SK-N-SH treated with all-trans-retinoic acid at 6 μM for 48 hours (cell line): Measurements from ENCODE around the gene DNTTIP2.

Source experiments
- ATAC-seq: fragments of 200-7000 bp; cut with Tn5 transposase; 3 replicates; pipeline ENCODE4 v1.9.1; 2020; ENCODE audit warnings: mild to moderate bottlenecking, moderate library complexity
- ARNTL ChIP-seq: fragments of 450-650 bp; formaldehyde crosslinking; IDR thresholded peaks from 2 replicates; pipeline ENCODE4 v1.5.0; 2020; ENCODE audit warnings: low read depth, mild to moderate bottlenecking, moderate library complexity, borderline replicate concordance
- BACH2 ChIP-seq: fragments of 250-450 bp; sonication (Bioruptor Pico); IDR thresholded peaks from 2 replicates; pipeline ENCODE4 v1.9.0; 2021; ENCODE audit warnings: mild to moderate bottlenecking, borderline replicate concordance
- CSDC2 ChIP-seq: fragments of 250-450 bp; sonication (Bioruptor Pico); IDR thresholded peaks from 2 replicates; pipeline ENCODE4 v1.5.0; 2020; ENCODE audit warnings: mild to moderate bottlenecking, moderate library complexity
- ESRRG ChIP-seq: fragments of 250-450 bp; sonication (Bioruptor Pico); IDR thresholded peaks from 2 replicates; pipeline ENCODE4 v1.6.1; 2021; ENCODE audit warnings: mild to moderate bottlenecking
- GLIS3 ChIP-seq: fragments of 250-450 bp; sonication (Bioruptor Pico); IDR thresholded peaks from 2 replicates; pipeline ENCODE4 v1.5.0; 2020; ENCODE audit warnings: mild to moderate bottlenecking, moderate library complexity
- ISL1 ChIP-seq: fragments of 250-450 bp; sonication (Bioruptor Pico); IDR thresholded peaks from 2 replicates; pipeline ENCODE4 v2.1.2; 2022; ENCODE audit warnings: mild to moderate bottlenecking, moderate library complexity
- OSR1 ChIP-seq: fragments of 250-450 bp; sonication (Bioruptor Pico); IDR thresholded peaks from 2 replicates; pipeline ENCODE4 v1.8.0; 2022; ENCODE audit warnings: moderate library complexity, mild to moderate bottlenecking, inconsistent platforms
- PATZ1 ChIP-seq: fragments of 250-450 bp; sonication (Bioruptor Pico); IDR thresholded peaks from 2 replicates; pipeline ENCODE4 v1.8.0; 2020; ENCODE audit warnings: mild to moderate bottlenecking, moderate library complexity, borderline replicate concordance
- RARB ChIP-seq: fragments of 250-450 bp; sonication (Bioruptor Pico); IDR thresholded peaks from 2 replicates; pipeline ENCODE4 v1.8.0; 2021; ENCODE audit warnings: mild to moderate bottlenecking, moderate library complexity
- SNAI2 ChIP-seq: fragments of 250-450 bp; sonication (Bioruptor Pico); IDR thresholded peaks from 2 replicates; pipeline ENCODE4 v1.5.0; 2020; ENCODE audit warnings: mild to moderate bottlenecking, moderate library complexity
- TCF4 ChIP-seq: fragments of 250-450 bp; sonication (Bioruptor Pico); IDR thresholded peaks from 2 replicates; pipeline ENCODE4 v1.8.0; 2021; ENCODE audit warnings: mild to moderate bottlenecking, moderate library complexity, borderline replicate concordance
- TOX ChIP-seq: fragments of 250-450 bp; sonication (Bioruptor Pico); IDR thresholded peaks from 2 replicates; pipeline ENCODE4 v1.8.0; 2021; ENCODE audit warnings: mild to moderate bottlenecking, moderate library complexity, borderline replicate concordance
- TSHZ2 ChIP-seq: fragments of 250-450 bp; sonication (Bioruptor Pico); IDR thresholded peaks from 2 replicates; pipeline ENCODE4 v1.5.0; 2020; ENCODE audit warnings: mild to moderate bottlenecking, moderate library complexity
- ZC3H10 ChIP-seq: fragments of 250-450 bp; sonication (Bioruptor Pico); IDR thresholded peaks from 2 replicates; pipeline ENCODE4 v1.5.1; 2021; ENCODE audit warnings: mild to moderate bottlenecking, moderate library complexity
- ZFP3 ChIP-seq: fragments of 250-450 bp; sonication (Bioruptor Pico); IDR thresholded peaks from 2 replicates; pipeline ENCODE4 v1.5.0; 2020; ENCODE audit warnings: mild to moderate bottlenecking, moderate library complexity
- ZNF565 ChIP-seq: fragments of 450-650 bp; formaldehyde crosslinking; conservative IDR thresholded peaks from 2 replicates; pipeline ENCODE4 v1.5.0; 2020; ENCODE audit warnings: low read depth, mild to moderate bottlenecking, moderate library complexity
- ZNF70 ChIP-seq: fragments of 450-650 bp; formaldehyde crosslinking; IDR thresholded peaks from 2 replicates; pipeline ENCODE4 v1.5.0; 2020; ENCODE audit warnings: mild to moderate bottlenecking, moderate library complexity
- TF ChIP-seq, protein P1 (sequence below): fragments of 250-450 bp; sonication (Bioruptor Pico); IDR thresholded peaks from 2 replicates; pipeline ENCODE4 v1.8.0; 2021; ENCODE audit warnings: low read depth, mild to moderate bottlenecking, moderate library complexity, borderline replicate concordance
- TF ChIP-seq, protein P2 (sequence below): fragments of 250-450 bp; sonication (Bioruptor Pico); IDR thresholded peaks from 2 replicates; pipeline ENCODE4 v1.5.1; 2021; ENCODE audit warnings: mild to moderate bottlenecking, moderate library complexity

The DNTTIP2 gene

DNA sequence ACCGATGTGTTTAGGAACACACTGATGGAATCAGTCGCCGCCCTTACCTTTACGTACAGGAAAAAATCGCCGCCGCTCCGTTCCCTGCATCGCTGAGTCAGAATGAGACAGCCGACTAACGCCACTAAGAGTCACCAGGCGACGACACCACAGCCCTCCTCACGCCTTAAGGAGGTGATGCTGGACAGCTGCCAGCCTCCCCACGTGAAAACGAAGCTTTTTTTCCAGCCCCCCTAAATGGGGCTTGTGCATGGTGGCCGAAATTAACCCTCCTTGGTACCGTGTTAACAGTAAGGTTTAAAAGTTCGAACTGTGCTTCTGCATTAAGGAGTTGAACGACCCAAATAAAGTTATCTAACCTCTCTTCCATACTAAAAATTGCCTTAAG lies 511 bp downstream of the DNTTIP2 start:
- ATAC-seq: peak; percentile 5; the same call in 2 of the 3 replicates
- TF ChIP-seq ZNF70 (CRISPR knock-in tag) (no peak), BACH2 (CRISPR knock-in tag) (no peak), TSHZ2 (CRISPR knock-in tag) (no peak), ESRRG (CRISPR knock-in tag) (no peak), ZNF565 (CRISPR knock-in tag) (no peak), CSDC2 (CRISPR knock-in tag) (no peak), TOX (CRISPR knock-in tag) (no peak), ZC3H10 (no peak), PATZ1 (CRISPR knock-in tag) (no peak), OSR1 (CRISPR knock-in tag) (no peak), TCF4 (no peak), ISL1 (no peak)
- TF ChIP-seq, protein P1, sequence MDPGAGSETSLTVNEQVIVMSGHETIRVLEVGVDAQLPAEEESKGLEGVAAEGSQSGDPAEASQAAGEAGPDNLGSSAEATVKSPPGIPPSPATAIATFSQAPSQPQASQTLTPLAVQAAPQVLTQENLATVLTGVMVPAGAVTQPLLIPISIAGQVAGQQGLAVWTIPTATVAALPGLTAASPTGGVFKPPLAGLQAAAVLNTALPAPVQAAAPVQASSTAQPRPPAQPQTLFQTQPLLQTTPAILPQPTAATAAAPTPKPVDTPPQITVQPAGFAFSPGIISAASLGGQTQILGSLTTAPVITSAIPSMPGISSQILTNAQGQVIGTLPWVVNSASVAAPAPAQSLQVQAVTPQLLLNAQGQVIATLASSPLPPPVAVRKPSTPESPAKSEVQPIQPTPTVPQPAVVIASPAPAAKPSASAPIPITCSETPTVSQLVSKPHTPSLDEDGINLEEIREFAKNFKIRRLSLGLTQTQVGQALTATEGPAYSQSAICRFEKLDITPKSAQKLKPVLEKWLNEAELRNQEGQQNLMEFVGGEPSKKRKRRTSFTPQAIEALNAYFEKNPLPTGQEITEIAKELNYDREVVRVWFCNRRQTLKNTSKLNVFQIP (CRISPR knock-in tag): no peak

DNA sequence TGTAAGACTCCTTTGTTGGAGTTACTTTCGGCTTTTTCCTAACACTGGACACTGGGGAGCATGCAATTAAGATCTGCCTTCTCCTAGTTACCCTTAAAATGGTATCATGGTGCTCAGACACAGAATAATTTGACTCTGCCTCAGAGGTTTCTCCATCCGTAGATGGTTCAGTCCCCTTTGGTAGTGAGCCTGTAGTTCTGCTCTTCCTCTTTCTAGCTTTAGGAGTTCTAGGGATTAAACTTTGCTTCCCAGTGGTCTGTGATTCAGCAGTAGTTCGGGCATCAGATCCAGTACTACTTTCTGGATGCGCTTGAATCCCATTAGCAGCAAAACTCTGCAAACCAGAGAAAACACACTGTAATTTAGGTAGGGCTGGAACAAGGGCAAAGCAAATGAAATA lies 1.5 kb downstream of the DNTTIP2 start:
- TF ChIP-seq ESRRG (CRISPR knock-in tag): no peak
- TF ChIP-seq ISL1: no peak
- TF ChIP-seq, protein P1 (CRISPR knock-in tag): no peak
- no peak for TF ChIP-seq ZNF70 (CRISPR knock-in tag)
- no peak for TF ChIP-seq SNAI2 (CRISPR knock-in tag)
- no peak for TF ChIP-seq RARB (CRISPR knock-in tag)
- TF ChIP-seq GLIS3 (CRISPR knock-in tag): no peak
- TF ChIP-seq ZFP3: no peak
- no peak for TF ChIP-seq TOX (CRISPR knock-in tag)
- no peak for TF ChIP-seq TSHZ2 (CRISPR knock-in tag)
- TF ChIP-seq PATZ1 (CRISPR knock-in tag): no peak
- TF ChIP-seq, protein P2, sequence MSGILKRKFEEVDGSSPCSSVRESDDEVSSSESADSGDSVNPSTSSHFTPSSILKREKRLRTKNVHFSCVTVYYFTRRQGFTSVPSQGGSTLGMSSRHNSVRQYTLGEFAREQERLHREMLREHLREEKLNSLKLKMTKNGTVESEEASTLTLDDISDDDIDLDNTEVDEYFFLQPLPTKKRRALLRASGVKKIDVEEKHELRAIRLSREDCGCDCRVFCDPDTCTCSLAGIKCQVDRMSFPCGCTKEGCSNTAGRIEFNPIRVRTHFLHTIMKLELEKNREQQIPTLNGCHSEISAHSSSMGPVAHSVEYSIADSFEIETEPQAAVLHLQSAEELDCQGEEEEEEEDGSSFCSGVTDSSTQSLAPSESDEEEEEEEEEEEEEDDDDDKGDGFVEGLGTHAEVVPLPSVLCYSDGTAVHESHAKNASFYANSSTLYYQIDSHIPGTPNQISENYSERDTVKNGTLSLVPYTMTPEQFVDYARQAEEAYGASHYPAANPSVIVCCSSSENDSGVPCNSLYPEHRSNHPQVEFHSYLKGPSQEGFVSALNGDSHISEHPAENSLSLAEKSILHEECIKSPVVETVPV: no peak
- TF ChIP-seq ARNTL: no peak
- TF ChIP-seq CSDC2 (CRISPR knock-in tag): no peak
- TF ChIP-seq TCF4: no peak
- ATAC-seq: no peak
